Posterior vena cava (tissue), 2 donors: Measurements from ENCODE around the gene TMEM200B. TPM values are rescaled to one million over a fixed set of nuclear protein-coding genes. Genes with fewer than 3 reads are reported as not detected.
"Not testable (repeated sequence)": the region's sequence is repeated elsewhere in the genome, so short reads cannot be mapped to it uniquely, and the experiment has no call there.

ENCODE experiments used
- DNase-seq: peaks from one replicate; pipeline ENCODE4 v3.0.0-alpha.2; 2020; ENCODE audit warnings: low spot score
- intact Hi-C, 2 donors: fragments of 100-400 bp; cut with DNase I; formaldehyde crosslinking; loops; one replicate each; pipeline versions ENCODE4 v1.14.1 to v1.14.2; 2022 to 2023
- total RNA-seq, 2 donors: library from RNA; stranded (reverse); fragmentation: NEBNext Ultra II Directional; extraction: Animal tissue kit (Norgen Biotek cat#: 25700); gene quantifications; one replicate each; pipeline ENCODE4 v1.2.1, GENCODE V29; 2021
- donor health status: DM: yes; HTN: yes; CAD: no.
- donor health status: DM: yes; HTN: yes; CAD: no.

The TMEM200B gene
- total RNA-seq, 2 donors from 2014 or later: 20.8 to 23.6 TPM

DNA sequence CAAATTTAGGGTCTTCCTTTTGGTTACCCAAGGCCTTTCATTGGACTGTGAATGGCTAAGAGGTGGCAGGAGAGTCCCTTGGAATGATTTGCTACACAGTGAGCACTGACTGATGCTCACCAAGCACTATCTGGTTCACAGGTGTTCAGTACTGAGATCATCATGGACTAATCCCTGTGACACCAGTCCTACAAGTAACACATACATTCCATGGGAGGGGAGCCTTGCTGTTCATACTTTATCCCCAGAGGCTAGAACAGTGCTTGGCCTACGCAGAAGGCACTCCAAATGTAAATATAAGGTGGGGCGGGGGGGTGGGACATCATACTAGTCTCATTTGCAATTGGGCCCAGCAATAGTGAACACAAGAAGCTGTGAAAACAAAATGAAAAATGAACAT, 20.5 kb upstream of the TMEM200B start:
- no peak for DNase-seq

DNA sequence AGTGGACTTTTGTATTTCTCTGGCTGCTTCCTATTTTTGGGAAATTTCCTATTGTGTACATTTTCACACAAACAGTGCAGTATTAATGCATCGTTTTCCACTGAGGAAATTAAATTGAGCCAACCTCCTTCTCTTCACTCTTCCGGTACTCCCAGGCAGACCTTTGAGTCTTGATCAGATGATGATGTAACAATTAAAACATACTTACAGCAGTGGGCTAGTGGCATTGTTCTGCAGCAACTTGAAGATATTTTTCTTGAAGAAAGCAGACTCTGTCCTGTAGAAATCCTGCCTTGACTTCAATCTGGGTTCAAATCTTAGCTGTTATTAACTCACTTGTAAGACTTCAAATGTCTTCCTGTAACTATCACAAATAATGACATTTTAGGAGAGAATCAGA, 19.0 kb upstream of the TMEM200B start:
- intact Hi-C loops: no loop called here
- no peak for DNase-seq

More for the DNA sequence above, 20.5 kb upstream of the TMEM200B start:
- intact Hi-C loops: no loop called here

DNA sequence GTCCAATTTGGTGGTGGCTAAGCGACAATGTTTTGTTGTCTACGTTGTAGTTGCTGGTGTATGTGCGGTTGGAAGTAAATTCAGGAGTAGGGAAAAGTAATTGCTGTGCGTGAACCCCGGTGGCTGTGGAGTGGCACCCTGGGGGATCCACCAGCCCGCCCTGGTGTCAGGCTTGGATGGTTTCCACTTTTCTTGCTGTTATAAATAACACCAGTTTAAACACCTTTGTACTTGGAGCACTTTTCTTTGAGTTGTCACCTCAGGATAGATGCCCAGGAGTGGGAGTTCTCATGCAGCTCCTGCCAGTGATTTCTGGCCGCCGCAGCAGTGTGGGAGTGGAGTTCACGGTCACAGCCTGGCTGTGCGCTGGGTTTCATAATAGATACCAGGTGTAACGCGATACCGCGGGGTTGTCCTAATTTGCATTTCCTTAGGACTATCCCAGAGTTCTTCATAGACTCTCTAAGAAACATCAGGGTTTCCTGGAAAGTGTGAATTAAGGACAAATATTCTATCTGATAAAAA, 12.8 kb upstream of the TMEM200B start:
- no peak for DNase-seq
- intact Hi-C loops: no loop called here

DNA sequence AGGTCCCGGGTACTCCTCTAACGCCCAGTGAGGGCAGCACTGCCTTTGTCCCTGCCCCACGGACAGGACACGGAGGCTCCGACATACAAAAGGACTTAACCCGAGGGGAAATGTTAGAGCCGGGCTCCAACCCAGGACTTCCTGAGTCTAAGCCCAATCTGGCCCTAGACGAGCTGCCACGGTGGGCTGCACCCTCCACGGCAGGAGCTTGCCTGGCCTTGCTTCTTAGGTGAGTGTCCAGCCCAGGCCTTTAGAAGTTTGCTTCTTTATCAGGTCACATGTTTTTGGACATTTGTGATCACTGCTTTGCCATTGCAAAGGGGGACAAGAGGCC, 11.0 kb upstream of the TMEM200B start:
- intact Hi-C loops: no loop called here
- DNase-seq: no peak

DNA sequence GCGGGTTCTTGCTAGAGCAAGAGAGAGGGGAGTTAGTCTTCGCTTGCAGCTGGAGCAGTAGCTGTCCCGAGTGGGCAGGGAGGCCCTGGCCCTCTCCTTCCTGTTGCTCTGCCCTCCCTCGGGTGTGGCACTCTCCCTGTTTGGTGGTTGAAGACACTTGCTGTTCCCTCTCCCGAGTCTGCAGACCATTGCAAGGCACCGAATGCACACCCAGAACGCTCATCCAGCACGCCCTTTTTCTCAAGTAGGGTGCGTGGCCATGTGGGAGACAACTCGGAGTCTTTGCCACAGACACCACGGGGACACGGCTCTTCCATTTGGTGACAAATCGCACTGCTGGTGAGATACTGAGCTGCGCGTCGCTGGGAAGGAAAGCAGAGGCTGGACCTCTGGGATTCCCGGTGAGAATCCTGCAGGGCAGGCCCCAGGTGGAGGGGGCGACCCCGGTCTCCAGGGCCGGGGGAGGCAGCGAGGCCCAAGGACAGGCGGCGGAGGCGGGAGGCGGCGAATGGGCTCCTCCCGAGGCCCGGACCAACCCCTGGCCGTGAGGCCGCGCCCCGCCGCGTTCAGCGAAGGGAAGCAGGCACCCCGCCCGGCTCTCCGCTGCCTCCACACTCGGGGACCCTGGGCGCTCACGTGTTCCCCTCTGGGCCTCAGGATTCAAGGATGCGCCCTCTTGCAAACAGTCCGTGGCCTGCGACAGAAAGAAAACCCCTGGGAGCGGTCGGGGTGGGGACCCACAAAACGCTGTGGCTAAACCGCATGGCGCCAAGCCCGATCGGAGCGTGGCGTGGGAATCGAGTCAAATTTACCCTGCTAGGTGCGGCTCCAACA, 10.4 kb upstream of the TMEM200B start:
- DNase-seq: no peak
- intact Hi-C loops: no loop called here

DNA sequence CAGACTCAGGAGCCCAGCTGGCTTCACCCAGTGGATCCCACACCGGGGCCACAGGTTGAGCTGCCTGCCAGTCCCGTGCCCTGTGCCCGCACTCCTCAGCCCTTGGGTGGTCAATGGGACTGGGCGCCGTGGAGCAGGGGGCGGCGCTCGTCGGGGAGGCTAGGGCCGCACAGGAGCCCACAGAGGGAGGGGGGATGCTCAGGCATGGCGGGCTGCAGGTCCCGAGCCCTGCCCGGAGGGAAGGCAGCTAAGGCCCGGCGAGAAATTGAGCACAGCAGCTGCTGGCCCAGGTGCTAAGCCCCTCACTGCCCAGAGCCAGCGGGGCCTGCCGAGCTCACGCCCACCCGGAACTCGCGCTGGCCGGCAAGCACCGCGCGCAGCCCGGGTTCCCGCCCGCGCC, 7.4 kb upstream of the TMEM200B start:
- intact Hi-C loops, DNase-seq: not testable (repeated sequence)

DNA sequence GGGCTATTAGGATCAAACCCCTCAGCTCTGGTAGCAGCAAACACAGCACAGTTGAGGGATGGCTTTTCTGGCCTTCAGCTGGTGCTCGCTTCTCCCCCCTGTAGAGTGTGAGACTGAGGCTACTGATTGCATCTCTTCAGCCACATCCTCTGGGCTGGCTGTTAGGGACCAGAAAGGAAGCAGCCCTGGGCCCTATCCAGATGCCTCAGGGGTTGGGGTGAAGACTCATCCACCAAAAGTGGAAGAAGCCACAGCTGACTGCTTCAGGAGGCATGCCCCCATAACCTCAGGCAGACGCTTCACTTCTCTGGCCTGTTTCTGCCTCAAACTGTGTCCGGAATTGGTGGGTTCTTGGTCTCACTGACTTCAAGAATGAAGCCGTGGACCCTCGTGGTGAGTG, 6.2 kb upstream of the TMEM200B start:
- intact Hi-C loops: loop anchor here in 1 of 2 donors (10.0 kb wide), 1 partner anchor 45 kb away; no protein-coding TSS in a partner anchor

DNA sequence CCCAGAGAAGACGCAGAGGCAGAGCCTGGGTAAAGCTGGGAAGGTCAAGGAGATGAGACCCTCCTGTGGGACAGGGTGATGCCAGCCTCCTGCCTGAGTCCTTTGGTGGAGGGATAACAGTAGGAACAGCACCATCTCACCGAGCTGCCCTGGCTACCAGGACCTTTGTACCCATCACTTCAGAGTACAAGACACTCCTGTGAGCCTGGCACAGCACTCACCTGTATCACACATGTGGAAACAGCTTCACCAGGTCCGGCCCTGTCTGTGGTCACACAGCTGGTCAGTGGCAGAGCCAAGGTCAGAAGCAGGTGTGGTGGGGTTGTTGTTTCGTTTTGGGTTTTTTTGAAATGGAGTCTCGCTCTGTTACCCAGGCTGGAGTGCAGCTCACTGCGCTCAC, 5.0 kb upstream of the TMEM200B start:
- intact Hi-C loops: loop anchor here in 1 of 2 donors (10.0 kb wide), 1 partner anchor 46 kb away; no protein-coding TSS in a partner anchor
- no peak for DNase-seq

More for the DNA sequence above, 6.2 kb upstream of the TMEM200B start:
- DNase-seq: no peak

DNA sequence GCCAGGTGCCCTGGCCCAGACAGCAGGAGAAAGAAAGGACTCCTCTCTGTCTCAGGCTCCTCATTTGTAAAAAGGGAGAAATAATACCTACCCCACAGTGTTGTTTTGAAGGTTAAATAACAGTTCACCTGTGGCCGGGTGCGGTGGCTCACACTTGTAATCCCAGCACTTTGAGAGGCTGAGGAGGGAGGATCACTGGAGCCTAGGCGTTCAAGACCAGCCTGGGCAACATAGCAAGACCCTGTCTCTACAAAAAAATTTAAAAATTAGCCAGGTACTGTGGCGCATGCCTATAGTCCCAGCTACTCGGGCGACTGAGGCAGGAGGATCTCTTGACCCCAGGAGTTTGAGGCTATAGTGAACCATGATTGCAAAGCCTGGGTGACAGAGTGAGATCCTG, 2.5 kb upstream of the TMEM200B start:
- no peak for DNase-seq
- intact Hi-C loops: loop anchor here in 1 of 2 donors (10.0 kb wide), 1 partner anchor 49 kb away; no protein-coding TSS in a partner anchor

DNA sequence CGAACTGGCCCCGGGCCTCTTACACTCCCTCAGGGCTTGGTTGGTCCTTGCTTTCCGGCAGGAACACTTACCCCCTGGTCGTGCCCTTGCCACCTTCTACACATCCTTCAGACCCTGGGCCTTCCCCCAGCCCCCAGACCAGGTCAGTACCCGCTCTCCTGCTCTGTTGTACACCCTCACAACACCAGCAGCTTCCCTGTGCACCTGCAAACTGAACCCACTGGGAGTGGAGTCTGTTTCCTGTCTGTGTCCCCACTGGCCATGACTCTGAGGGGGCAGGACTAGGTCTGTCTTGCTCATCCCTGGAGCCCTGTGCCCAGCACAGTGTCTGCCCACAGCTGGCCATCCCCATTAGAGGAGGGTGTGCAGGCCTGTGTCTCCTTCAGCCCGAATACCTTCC, 2.1 kb upstream of the TMEM200B start:
- DNase-seq: no peak

DNA sequence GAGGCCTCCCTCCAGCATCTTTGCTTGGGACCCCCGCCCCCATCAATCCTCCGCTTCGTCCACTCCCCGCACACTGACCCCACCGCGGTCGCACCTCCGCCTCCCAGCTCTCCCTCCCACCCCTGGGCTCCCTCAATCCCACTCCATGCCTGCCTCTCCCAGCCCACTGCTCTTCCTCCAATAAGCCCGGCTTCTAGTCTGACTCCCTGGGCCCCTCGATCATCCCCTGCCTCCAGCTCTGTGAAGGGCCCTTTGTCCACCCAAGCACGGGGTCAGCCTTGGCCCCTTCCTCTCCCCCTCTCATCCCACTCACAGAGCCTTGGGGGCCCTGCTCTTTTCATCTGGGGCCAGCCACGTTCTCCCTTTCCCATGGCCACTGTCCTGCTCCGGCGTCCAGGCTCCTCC, 1.5 kb upstream of the TMEM200B start:
- no peak for DNase-seq
- intact Hi-C loops: loop anchor here in 1 of 2 donors (10.0 kb wide), 1 partner anchor 50 kb away; no protein-coding TSS in a partner anchor

More for the DNA sequence above, 2.1 kb upstream of the TMEM200B start:
- intact Hi-C loops: loop anchor here in 1 of 2 donors (10.0 kb wide), 1 partner anchor 49 kb away; no protein-coding TSS in a partner anchor

DNA sequence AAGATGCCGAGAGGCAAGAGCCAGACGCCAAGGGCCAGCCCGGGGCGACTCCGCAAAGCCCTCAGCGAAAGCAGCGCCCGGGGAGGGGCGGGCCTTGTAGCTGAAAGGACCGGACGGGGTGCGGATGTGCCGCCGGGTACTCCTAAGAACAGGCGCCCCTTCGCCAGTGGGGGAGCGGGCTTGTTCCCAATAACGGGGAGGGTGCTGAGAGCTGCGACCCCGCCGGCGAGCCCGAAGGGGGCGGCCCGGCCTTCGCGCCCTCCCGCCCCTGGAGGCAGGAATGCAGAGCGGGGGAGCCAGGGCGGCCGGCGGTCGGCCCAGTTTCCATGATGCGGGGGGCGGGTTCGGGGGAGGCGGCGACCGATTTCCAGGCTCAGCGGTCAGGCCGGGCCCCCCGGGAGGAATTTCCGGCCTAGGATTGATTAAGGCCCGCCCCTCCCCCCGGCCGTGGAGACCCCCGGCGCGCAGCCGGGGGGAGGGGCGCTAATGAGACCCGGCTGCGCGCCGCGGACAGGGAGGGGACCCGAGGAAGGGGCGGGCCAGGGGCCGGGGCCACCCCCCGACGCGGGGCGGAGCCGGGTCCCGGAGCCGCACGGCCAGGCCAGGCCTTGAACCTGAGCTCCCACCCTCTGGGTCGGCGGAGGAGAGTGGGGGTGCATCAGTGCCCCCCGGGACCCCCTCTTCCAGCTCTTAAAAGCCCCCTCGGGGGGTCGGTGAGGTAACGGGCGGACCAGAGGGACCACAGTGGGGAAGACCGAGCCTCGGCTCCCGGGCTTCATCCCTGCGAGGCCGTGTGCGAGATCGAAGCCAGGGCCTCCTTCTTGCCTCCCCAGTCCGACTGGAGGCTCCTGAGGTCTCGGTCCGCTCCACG, 898 bp upstream of the TMEM200B start:
- DNase-seq: peak; percentile 96
- intact Hi-C loops: loop anchor here in 1 of 2 donors (10.0 kb wide), 1 partner anchor 50 kb away; no protein-coding TSS in a partner anchor

DNA sequence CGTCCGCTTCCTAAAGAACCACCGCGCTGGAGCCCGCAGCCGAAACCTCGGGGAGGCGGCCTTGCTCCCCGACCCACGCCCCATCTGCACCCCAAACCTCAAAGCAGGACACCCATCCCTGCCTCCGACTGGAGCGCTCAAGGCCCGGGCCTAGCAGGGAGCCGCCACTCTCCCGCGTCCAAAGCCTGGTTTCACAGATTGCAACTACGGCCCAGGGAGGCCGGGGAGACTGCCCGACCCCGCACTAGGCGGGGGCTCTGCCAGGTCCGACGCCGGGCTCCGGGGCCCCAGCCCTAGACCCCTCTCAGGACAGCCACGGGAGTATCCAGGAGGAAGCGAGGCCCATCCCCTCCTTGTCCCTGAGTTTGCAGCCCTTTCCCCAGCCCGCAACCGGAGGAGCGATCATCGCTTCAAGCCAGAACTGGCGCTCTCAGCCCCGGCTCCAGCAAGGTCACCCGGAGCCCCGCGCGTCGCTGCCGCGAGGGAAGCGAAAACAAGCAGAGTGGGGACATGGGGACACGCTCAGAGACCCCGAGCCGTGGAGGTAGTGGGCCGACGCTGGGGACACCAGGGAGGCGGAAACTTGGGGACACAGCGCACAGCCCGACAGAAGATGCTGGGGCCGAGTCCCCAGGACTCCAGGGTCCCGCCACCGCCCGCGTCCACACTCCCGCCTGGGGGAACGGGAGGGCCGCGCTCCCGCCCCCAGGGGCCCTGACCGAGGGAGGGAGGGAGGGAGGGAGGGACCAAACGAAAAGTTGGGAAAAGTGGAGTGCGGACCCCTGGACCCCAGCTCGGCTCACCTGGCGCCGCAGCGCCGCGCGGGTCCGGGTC, 433 bp downstream of the TMEM200B start:
- intact Hi-C loops: loop anchor here in 1 of 2 donors (10.0 kb wide), 1 partner anchor 52 kb away; no protein-coding TSS in a partner anchor
- no peak for DNase-seq

DNA sequence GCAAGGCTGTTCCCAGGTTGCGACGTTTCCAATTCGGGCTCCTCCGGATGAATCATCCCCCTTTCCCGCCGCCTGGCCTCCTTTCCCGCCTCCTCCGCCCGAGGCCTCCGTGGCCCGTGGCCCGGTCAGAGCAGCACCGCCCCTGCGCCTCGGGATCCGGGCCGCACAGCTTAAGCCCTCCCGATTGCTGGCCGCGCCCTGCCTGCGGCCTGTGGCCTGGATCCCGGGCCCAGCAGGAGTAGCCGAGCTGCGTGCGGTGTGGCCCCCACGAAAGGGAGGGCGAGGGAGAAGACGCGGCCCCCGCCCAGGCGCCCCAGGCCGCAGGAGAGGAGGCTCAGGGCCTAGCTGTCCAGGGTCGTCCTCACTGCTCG, 1.0 kb downstream of the TMEM200B start:
- DNase-seq: peak; percentile 93
- intact Hi-C loops: loop anchor here in 1 of 2 donors (10.0 kb wide), 1 partner anchor 52 kb away; no protein-coding TSS in a partner anchor

DNA sequence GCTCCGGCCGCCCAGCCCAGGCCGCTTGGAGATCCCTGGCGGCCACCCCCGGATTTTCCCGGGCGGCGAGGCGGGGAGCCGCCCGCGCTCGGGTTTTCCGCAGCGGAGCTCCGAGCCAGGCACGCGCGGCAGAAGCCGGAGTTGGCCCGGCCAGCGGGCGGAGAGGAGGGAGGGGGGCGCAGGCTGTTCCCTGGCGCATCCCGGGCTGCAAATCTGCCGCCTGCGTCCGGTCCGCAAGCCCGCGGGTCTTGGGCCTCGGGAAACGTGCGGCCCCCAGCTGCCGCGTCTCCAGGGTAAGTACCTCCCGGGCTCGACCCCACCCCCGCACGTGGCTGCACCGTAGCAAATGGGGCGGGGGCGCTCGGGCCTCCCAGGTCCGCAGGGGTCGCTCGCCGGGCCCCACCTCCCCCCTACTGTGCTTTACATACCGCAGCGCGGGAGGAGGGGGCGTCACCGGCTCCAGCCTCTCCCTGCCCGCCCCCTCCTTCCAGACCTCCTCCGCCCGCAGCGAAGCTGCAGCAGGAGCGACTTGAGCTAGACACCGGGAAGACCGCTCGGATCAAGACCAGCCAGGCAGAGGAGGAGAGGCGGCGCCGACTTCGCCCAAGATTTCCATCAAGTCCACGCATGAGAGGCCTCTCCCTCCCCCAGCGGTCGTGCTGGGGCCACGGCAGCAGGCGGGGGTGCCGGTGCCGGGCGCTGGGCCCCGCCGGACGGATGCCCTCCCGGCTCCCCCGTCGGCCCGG, 1.6 kb downstream of the TMEM200B start:
- intact Hi-C loops: loop anchor here in 1 of 2 donors (10.0 kb wide), 1 partner anchor 53 kb away; no protein-coding TSS in a partner anchor
- DNase-seq: peak; percentile 86

DNA sequence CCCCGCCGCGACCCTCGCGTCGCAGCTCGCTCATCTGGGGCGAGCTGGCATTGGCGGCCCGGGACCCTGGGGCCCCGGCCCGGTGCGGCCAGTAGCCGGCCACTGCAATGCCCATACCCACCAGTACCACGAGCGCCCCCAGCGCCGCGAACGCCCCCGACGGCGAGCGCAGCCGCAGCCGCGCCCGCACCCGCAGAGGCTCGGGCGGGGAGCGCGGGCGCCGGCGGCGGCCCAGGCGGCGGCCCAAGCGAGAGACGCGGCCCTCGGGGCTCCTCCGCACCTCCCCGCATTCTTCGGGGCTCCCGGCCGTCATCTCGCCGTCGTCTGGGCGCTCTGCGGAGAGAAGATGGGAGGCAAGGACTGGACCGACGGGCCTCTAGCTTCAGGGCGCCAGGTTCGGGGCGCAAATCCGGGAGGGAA, 2.2 kb downstream of the TMEM200B start:
- intact Hi-C loops: loop anchor here in 1 of 2 donors (10.0 kb wide), 1 partner anchor 53 kb away; no protein-coding TSS in a partner anchor
- no peak for DNase-seq

DNA sequence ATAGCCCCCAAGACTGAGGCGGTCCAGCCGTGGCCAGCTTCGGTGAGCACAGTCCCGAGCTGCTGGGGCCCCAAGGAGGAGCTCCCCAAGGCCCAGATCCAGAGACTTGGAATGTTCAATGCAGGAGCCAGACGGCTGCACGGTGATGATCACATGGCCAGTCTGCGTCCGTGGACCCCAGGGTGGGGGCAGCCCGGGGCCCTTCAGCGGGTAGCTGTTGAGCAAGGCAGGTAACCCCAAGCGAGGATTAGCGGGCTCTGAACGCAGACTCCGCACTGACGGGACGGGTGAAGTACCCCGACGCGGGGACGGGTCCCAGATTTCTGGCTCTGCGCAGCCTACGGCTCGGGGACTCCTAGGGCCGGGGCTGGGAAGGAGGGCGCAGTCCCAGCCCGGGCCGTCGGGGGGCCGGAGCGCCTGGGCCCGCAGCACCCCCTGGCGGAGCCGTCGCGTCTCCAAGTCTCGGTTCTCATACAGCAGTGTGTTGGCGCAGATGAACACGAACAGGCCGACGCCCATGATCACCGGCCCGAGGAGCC, 2.7 kb downstream of the TMEM200B start:
- intact Hi-C loops: loop anchor here in 1 of 2 donors (10.0 kb wide), 1 partner anchor 54 kb away; no protein-coding TSS in a partner anchor
- peak; percentile 83 for DNase-seq
